UCSD-AML1 (cell line): ENCODE results near the gene SPACA6.

Source experiments
- DNase-seq: peaks from one replicate; lab custom pipeline; 2025; ENCODE audit not compliant: unreplicated experiment; lab: John Stamatoyannopoulos, UW

SPACA6 gene

DNA sequence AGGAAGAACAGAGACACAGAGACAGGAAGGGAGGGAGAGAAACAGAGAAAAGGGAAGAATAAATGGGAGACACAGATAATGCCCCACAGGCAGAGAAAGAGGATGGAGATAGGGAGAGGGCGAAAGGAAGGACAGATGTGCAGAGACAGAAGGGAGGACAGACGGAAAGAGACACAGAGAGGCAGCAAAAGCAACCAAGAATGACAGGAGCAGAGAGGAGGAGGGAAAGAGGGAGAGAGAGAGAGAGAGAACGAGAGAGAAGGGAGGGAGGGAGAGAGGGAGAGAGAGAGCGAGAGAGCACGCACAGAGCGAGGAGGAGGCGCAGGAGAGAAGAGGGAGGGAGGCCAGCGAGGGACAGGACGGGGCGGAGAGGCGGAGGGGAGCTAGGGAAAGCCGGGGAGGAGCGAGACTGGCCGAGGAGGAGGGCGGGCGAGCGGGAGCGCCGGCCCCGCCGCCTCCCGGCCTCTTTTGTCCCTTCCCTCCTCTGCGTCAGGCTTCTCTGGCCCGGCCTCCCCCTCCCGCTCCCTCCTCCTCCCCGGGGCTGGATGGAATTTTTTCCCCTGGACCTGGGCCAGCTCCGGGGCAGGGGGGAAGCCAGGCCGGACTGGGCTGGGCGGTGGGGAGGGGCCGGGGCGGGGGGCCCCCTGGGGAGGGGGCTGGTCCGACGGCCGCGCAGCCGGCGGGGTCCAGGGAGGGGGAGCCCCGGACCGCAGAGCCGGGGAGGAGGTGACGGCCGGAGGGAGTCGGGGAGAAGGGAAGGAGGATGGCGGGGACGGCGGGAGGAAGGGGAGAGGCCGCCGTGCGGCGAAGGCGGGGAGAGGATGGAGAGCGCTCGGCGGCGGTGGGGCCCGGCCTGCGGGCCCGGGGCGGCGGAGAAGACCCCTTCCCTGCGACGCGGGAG, 4.2 kb upstream of the SPACA6 start:
- DNase-seq, result peak; percentile 82

- peak; percentile 46 for DNase-seq
These were observed 3.2 kb upstream of the SPACA6 start for GRCh38 chr19:51689751-51690453.

DNA sequence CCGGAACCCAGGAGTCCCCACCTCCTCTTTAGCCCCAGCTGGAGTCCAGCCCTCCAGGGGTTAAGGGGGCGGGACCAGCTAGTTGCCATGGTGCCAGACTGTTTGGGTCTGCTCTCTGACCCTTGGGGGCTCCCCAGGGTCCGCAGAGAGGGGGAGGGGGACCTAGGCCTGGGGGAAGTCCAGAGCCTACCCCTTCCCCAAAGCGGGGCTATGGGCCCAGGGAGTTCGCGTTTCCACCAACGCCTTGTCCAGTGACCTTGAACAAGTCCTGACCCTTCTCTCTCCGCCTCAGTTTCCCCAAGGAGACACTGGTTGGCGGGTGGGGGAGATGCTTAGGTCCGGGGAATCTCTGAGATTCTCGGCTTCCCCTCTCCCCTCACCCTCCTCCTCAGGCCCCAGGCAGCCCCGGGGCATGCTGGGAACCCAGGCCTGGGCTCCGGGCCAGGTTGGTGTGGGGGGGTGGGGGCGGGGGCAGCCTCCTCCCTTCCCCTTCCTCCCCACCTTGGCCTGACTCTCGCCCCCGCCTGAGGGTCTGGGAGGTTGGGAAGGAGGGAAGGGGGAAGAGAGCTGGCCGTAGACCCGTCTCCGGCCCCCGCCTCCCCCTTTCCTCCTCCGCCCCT, 2.6 kb upstream of the SPACA6 start:
- DNase-seq, result peak; percentile 75

GRCh38 chr19:51691074-51691583, 2.0 kb upstream of the SPACA6 start:
- no peak for DNase-seq

- DNase-seq, result no peak
These were observed 1.3 kb upstream of the SPACA6 start for GRCh38 chr19:51691584-51692428.

GRCh38 chr19:51692468-51692867, 662 bp upstream of the SPACA6 start:
- DNase-seq, result no peak

DNA sequence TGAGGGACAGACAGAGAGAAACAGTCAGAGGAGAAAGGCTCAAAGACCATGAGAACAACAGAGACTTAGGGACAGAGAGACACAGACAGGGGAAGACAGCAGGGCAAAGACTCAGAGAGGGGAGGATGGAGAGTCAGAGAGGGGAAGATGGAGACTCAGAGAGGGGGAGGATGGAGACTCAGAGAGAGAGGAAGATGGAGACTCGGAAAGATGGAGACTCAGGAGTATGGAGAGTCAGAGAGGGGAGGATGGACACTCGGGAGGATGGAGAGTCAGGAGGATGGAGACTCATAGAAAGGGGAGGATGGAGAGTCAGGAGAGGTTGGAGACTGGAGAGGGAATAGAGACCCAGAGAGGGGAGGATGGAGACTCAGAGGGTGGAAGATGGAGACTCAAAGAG, 689 bp downstream of the SPACA6 start:
- no peak for DNase-seq

DNA sequence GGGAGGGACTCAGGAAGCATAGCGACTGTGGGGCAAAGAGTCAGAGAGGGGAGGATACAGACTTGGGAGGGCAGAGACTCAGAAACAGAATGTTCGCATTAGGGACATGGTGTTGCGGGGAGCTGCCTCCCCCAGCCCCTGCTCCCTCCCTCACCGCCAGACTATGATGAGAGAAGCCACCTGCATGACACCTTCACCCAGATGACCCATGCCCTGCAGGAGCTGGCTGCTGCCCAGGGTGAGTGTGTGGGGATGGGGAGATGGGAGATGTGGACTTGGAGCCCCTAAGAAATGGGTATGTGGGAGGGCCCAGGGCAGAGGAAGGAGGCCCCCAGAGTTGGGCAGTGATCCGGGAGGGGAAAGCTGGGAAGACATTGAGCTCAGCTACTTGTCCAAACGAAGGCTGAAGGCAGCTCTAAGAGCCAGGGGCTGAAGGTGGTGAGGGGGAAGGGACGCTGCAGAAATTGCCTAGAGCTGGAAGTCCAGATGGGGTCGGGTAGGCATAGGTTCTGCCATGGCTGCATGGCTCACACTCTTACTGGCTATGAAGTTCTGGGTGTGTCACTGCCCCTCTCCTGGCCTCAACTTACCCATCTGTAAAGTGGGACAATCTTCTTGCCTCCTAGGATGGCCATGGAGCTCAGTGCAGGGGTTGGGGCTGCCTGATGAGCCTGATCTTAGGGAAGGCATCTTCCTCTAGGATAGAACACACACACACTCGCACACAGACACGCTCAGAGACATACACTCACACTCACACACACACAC, 1.4 kb downstream of the SPACA6 start:
- no peak for DNase-seq

DNA sequence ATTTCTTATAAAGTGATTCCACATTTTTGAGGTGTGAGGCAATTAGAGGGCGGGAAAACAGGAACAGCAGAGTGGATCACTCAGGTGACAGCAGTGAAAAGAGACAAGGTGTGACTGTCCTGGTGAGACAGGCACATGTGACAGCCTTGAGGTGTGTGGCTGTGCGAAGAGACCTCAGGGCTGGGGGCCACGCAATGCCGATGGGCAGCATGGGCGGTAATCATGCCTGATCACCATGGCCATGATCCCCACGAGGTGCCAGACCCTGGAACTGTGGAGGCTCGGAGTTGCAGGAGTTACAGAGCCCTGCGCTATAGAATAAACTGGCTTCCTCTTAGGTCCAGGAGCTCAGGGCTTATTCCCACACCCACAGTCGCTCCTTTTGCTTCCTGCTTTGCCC, 2.0 kb downstream of the SPACA6 start:
- DNase-seq, result no peak

DNA sequence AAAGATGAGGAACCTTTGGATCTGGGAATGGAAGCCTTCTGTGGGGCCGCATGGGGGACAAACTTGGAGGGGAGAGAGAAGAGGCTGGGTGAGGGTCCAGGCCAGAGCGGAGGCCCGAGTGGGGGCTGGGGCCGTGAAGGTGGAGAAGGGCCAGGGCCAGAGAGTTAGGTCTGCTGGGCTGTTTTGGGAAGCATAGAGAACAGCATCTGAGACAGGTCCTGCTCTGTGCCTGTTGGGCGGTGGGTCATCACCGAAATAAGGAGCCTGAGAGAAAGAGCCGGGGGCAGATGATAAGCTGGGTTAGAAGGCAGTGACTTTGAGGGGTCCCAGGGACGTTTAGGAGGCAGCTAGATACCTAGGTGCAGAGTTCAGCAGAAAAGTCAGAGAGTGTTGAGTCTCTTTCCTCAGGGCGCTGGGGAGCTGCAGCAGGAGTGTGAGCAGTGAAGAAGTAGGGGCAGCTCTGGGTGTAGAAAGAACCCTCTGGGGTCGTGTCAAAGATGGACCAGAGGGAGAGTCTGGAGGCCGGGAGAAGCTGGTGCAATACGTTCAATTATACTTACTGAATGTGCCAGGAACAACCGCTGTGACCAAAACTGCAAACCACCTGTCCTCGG, 2.7 kb downstream of the SPACA6 start:
- no peak for DNase-seq

DNA sequence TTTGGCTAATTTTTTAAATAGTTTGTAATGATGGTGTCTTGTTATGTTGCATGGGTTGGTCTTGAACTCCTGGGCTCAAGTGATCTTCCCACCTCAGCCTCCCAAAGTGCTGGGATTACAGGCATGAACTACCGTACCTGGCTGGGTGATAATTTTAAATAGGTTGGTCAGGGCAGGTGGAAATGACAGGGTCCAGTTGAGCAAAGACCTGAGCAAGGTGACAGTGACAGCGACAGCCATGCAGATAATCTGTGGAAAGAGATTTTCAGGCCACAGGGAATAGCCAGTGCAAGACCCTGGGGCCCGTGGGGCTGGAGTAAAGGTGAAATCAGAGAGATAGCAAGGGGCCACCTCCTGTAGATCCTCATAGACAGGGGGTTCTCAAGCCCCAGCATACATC, 3.5 kb downstream of the SPACA6 start:
- DNase-seq, result no peak

DNA sequence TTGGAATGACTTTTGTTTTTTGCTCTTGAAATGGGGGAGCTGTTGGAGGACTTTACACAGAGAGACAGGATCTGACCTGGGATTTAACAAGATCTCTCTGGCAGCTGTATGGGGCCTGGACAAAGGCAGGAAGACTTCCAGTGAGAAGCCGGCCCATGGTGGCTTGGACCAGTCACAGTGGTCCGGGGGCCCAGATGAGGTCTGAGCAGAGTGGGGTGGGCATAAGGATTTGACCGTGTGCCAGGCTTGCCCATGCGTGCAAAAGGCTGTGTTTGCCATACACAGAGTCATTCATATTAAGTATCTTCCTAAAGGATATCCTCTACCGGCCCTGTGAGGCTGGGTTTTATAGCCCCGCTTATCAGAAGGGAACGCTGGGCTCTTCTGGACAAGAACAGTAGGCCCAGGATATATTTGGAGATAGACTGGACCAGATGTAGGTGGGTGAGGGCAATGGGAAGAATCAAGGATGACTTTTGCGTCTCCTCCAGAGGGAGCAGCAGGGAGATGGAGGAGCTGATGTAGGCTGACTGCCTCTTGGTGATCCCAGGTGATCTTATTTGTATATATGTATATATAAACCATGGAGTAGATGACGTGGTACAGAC, 4.1 kb downstream of the SPACA6 start:
- DNase-seq, result no peak

DNA sequence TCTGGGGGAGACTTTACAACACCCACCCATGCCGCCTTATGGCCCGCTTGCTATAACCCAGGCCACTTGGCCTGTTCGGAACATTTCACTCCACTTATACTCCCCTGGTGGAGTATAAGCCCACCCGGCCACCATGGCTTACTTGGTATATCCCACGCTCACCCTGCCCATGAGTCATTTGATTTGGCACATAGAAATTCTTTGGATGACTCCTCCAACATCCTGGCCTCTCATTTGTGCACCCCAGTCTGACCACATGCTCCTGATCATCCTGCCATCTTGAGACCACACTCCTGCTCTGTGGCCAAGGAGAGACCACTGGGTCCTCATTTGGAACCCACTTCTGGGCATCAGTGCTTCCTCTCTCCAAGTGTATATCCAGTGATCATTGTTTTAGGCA, 5.2 kb downstream of the SPACA6 start:
- no peak for DNase-seq

DNA sequence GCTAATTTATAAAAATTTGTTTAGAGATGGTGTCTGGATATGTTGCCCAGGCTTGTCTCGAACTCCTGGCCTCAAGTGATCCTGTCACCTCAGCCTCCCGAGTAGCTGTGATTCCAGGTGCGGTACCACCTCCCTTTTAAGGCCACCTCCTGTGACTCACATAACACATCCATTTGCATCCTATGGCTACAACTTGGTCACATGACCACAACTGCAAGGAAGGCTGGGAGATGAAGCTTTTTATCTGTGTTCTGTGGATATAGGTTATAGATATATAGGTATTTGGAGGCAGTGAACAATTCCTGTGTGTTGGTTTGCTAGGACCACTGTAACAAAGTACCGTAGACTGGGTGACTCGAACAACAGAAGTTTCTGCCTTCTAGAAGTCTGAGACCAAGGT, 6.0 kb downstream of the SPACA6 start:
- no peak for DNase-seq

DNA sequence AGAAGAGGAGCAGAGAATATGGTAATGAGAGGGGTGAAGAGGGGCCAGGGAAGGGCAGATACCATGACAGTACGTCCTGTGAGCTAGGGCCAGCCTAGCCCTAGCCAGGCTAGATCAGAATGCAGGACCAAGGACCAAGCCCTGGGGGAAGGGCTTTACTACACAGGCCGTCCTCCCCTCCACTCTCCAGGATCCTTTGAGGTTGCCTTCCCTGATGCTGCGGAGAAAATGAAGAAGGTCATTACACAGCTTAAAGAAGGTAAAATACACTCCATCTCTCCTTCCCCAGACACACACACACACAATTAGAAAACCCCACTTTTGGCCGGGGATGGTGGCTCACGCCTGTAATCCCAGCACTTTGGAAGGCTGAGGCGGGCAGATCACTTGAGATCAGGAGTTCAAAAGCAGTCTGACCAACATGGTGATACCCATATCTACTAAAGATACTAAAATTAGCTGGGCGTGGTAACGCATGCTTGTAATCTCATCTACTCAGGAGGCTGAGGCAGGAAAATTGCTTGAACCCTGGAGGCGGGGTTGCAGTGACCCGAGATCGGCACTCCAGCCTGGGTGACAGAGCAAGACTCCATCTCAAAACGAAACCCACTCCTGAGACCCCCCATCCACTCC, 8.5 kb downstream of the SPACA6 start:
- DNase-seq, result no peak

DNA sequence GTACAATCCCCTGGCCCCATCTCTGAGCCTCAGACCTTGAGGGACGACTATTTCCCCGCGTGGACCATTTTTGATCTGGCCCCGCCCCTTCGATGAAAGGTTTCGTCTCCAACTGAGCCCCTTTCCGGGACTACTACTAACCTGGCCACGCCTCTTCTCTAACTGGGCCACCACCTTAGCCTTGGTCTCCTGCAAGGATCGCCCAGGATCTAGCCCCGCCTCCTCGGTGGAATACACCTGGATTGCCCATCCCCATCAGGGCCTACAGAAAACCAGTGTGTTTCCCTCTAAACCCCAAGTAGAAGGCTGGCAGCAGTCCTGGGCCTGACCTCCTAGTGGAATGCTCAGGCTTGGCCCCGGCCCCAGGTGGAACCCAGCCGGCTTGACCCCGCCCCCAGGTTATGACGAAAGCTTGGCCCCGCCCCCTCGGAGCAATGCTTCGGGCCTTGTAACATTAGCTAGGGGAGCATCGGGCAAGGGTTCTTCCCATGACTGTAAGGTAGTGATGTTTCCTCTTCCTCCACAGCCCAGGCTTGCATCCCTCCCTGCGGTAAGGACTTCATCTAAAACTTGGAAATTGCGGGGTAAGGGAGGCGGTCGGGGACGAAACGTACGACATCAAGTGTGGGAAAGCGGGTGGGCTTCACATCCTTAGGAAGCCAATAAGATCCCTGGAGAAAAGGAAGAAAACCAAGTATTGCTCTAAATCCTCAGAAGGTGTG, 9.1 kb downstream of the SPACA6 start:
- DNase-seq, result no peak

- no peak for DNase-seq
These were observed 9.9 kb downstream of the SPACA6 start for GRCh38 chr19:51702825-51703574.
